H1 (cell line): ENCODE measurements around the gene ASB6.

Experiments used
- CTCF ChIP-seq, 3 experiments: IDR thresholded peaks; 1 replicate in 2 of 3; 2 replicates in 1 of 3; pipeline versions ENCODE4 v1.5.1 to v1.6.1; 2011; ENCODE audit warnings: low read length in 3 of 3, mild to moderate bottlenecking in 3 of 3, inconsistent platforms in 2 of 3, low read depth in 1 of 3, moderate library complexity in 1 of 3; ENCODE audit not compliant: insufficient read depth in 1 of 3; ENCODE audit errors: control extremely low read depth in 1 of 3
- EGR1 ChIP-seq: IDR thresholded peaks from 2 replicates; pipeline ENCODE4 v1.6.1; 2011; ENCODE audit warnings: low read depth, low read length, borderline replicate concordance

- TF ChIP-seq EGR1 (no peak), CTCF (IDR thresholded peaks at IDR 0.05; ENCODE audit: control extremely low read depth in 1 of 3, insufficient read depth in 1 of 3, low read depth in 1 of 3, low read length in 3 of 3) (no peak)
Measured at GRCh38 chr9:129604056-129604765, 37.7 kb downstream of the ASB6 start.
